HepG2 (cell line): Measurements from ENCODE around the gene TBC1D30.

ENCODE experiments used
- CHD2 ChIP-seq: IDR thresholded peaks from 2 replicates; pipeline ENCODE4 v1.6.1; 2011; ENCODE audit warnings: low read depth, low read length, improper control_type of control experiment
- FOXP4 ChIP-seq: sonication (generic); formaldehyde crosslinking; IDR thresholded peaks from 2 replicates; pipeline ENCODE4 v1.4.0; 2020; ENCODE audit warnings: missing genetic modification reagents
- SALL2 ChIP-seq: sonication (generic); formaldehyde crosslinking; IDR thresholded peaks from 2 replicates; pipeline ENCODE4 v1.8.1; 2023; ENCODE audit warnings: mild to moderate bottlenecking, missing genetic modification reagents, inconsistent platforms
- SIN3A ChIP-seq: IDR thresholded peaks from 2 replicates; pipeline ENCODE4 v1.6.1; 2011; ENCODE audit warnings: low read depth, mild to moderate bottlenecking, control low read depth, low read length, borderline replicate concordance
- YY1 ChIP-seq: IDR thresholded peaks from 2 replicates; pipeline ENCODE4 v1.6.1; 2011; ENCODE audit warnings: low read length, low read depth, moderate library complexity, mild to moderate bottlenecking; ENCODE audit not compliant: insufficient read depth, insufficient replicate concordance

GRCh38 chr12:64891629-64892028 is 67.2 kb downstream of the TBC1D30 start:
- no peak for TF ChIP-seq YY1
- TF ChIP-seq SALL2 = no peak
- TF ChIP-seq SIN3A = no peak
- TF ChIP-seq FOXP4 (CRISPR knock-in tag) = no peak
- no peak for TF ChIP-seq CHD2
